HG02943 (cell line): ENCODE data around the gene MYOZ1.
"Not testable (repeated sequence)": the region's sequence is repeated elsewhere in the genome, so short reads cannot be mapped to it uniquely, and the experiment has no call there.

Experiments used
- ATAC-seq: cut with Tn5 transposase; IDR thresholded peaks from one replicate; pipeline ENCODE4 v1.9.1; 2021; ENCODE audit warnings: mild to moderate bottlenecking, low read depth, moderate library complexity; ENCODE audit not compliant: unreplicated experiment

The MYOZ1 gene

DNA sequence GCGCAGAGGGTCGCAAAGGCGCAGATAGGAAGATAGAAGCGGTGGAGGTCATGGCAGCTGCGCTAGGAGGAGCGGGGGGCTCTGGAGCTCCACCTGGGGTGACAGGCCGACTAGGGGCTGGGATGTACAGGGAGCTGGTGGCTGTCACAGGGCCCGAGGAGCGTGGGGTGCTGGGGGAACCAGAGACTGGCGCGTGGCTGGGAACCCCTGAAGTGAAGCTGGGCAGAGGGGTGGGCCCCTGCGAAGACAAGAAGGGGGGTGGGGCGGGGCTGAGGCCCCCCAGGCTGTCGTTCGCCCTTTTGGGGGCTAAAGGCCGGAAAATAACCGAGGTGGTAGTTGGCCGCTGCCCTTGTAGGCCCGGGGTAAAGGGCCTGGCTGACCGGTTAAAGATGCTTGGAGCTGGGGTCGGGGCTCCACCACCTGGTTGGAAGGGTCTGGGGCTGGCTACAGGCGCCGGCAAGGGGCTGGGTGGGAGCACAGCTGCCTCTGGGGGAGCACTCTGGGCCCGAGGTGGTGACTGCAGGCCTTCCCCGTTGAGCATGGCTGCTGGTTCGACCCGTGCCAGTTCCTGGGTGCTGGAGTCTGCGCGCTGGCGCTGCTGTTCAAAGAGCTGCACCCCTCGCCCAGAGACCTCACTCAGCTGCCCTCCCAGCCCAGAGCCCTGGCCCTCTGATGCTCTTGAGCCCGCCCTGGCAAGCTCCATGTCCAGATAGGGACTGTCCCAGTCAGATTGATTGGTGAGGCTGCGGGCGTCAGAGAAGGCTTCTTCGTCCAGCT, 6.8 kb upstream of the MYOZ1 start:
- no peak for ATAC-seq

DNA sequence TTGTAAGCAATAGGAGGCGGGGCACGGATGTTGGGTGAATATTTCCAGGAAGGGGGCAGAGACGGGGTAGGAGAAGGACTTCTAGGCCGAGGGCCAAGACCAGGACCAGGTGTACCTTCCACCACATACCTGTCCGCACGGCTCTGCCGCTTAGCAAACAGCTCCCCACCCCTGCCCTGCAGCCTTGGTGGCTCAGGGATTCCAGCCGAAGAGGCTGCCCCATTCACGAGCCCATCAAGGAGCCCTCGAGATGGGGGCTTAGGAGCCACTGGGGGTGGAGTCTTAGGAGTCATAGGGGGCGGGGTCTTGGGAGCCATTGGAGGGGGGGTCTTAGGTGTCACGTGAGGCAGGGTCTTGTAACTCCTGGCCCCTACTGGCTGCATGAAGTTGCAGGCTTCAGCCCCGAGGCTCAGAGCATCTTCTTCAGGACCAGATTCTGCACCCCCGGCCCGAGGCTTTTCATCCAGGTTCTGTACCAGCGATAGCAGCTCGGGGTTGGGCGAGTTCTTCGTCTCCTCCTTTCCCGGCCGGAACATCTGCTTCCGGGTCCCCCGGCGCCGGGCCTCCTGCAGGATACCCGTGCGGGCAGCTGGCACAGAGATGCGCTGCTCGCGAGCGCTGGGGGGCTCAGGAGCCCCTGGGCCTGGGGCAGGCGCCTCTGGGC, 6.1 kb upstream of the MYOZ1 start:
- no peak for ATAC-seq

DNA sequence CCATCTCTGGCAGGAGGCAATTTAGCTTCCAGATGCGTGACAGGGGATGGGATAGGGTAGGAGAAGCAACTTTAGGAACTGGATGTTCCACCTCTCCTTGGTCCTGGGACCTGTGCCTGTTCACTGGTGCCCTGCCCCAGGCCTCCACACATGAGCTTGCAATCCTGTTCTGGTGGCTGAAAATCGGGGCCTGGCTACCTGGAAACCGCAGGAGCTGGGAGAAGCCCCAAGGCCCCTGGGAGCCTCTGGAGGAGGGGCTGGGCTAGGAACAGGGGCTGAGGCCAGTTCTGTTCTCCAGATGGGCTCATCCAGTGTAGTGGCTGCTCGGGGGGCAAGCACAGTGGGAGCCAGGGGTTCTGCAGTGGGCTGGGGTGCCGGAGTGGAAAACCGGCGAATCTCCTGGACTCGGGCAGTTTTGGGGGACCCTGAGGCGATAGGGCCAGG, 5.3 kb upstream of the MYOZ1 start:
- ATAC-seq: no peak

DNA sequence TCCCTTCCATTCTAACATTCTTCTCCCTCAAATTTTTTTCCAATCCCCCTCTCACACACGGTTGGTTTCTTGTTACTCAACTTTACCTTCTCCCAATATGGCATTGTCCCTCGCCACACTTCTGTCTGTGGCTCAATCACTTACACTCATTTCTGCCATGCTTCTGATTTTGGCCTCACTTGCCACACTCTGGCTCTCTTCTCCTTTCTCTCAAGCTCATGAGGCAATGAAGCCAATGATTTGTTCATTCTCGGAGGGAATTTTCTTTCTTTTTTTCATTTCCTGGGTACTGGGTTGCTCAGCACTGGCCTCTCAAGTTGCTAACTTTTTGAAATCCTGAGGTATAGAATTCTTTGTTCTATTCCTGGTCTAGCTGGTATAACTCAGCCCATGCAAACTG, 4.0 kb upstream of the MYOZ1 start:
- no peak for ATAC-seq

DNA sequence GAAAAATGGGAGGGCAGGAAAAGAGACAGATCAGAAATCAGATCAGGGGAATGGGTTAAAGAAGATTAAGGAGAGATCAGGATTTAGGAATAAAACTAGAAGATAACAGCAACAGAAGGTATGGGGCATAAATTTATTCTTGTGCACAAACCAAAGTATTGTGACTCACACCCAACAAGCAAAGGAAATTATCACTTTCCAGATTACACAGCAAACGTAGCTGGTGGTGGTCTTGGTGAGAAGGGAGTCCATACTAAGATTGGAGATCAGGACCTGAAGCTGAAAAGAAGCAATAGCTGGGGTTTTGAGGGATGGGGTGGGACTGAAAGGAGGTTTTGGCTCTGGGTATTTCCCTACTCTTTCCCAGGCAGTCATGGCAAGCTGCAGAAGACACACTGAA, 3.5 kb upstream of the MYOZ1 start:
- ATAC-seq: no peak

DNA sequence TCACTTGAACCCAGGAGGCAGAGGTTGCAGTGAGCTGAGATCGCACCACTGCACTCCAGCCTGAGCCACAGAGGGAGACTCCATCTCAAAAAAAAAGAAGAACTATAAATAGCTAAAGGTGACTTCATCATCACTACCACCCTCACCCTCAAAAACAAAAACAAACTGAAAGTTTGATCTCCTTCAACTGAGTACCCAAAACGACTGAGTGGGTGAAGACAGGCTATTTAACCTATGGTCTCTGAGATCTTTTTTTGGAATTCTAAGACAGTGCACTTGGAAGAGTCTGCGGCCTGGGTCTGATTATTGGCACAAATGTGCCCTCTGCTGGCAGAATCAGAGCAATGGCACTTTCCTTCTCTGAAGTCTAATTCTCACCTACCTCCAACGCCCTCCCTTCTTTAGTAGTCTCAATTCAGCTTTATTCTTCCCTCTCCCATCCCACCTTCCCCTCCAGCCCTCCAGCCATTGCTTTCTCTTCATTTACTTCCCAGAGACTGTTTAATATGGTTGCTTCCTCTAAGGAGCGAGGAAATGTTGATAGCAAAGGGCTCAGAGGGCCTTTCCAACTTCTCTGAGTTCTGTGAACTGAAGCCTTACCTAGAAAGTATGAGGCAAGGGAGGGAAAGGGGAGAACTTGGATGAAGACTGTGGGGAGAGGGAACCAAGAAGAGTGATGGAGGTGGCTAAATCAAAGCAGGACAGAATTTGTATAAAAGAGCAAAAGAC, 2.9 kb upstream of the MYOZ1 start:
- no peak for ATAC-seq

DNA sequence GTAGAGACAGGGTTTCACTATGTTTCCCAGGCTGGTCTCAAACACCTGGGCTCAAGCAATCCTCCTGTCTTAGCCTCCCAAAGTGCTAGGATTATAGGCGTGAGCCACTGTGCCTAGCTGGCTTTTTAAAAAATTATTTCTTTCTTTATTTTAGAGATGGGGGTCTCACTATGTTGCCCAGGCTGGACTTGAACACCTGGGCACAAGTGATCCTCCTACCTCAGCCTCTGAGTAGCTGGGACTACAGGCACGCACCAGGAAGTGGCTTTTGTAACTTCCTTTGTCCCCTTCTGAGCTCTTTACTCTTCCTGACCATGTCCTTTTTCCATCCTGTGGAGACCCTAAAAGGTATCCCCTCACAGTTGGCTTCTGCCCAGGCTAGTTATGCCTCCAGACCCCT, 2.1 kb upstream of the MYOZ1 start:
- no peak for ATAC-seq

DNA sequence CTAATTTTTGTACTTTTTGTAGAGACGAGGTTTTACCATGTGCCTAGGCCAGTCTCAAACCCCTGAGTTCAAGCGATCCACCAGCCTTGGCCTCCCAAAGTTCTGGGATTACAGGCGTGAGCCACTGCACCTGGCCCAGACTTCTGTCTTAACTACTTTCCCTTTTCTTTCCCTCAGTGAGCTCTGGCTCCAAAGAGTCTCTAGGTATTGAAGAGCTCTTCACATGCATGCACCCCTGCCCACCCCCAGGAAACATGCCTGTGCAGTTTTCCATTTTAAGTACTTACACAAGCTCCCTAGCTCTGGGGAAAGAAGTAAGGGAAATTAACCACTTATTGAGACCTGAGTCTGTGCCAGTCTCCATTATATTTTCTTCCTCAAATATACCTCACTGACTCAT, 2.0 kb downstream of the MYOZ1 start:
- ATAC-seq: no peak

DNA sequence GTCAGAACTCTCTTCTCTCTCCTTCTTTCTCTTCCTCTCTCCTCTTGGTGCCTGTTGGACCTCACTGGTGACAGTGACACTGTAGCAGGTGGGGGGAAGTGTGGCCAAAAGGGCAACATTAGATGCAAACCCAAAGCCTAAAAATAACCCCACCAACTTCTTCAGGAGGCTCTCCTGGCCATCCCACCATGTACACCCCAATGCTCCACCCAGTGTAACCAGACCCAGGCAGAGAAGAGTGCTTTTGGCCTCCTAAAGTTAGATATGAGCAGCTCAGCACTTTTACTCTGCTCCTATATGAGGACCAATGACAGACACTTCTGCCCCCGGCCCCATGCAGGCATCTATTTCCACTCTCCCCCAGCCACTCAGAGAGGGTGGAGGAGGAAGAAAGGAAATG, 5.5 kb downstream of the MYOZ1 start:
- ATAC-seq: no peak

DNA sequence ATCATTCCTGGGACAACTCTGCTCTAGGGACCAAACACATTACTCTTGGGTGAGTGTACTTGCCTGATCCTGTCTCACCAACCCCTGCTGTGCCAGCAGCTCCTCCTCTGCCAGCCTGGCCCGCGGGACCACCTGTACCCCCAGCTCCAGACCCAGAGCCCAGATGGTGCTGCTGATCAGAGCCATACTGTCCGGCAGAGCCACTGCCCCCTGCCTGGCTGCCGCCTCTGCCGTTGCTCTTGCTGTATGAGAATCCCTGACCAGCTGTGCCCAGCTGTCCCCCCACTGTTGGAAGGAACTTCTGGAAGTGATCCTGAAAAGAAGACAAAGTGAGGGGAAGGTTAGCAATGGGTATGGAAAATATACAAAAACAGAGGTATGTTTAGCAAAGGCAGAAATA, 6.9 kb downstream of the MYOZ1 start:
- ATAC-seq: no peak

DNA sequence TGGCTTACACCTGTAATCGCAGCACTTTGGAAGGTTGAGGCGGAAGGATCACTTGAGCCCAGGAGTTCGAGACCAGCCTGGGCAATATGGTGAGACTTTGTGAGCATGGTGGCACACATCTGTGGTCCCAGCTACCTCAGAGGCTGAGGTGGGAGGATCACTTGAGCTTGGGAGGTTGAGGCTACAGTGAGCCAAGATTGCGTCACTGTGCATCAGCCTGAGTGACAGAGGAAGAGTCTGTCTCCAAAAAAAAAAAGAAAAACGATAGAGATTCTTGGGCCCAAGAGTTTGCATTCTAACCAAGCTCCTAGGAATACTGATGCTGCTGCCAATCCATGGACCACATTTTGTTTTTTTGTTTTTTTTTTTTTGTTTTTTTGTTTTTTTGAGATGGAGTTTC, 12.1 kb downstream of the MYOZ1 start:
- ATAC-seq: no peak

DNA sequence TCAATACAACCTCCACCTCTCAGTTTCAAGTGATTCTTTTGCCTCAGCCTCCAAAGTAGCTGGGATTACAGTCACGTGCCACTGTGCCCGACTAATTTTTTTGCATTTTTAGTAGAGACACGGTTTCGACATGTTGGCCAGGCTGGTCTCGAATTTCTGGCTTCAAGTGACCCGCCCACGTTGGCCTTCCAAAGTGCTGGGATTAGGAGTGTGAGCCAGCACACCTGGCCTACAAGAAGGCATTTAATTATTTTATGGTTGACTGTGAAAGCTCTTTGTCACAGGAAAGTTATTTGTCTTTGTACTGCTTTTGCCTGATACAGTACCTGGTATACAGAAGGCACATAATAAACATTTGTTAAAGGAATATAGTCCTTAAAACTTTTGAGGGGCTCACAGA, 12.9 kb downstream of the MYOZ1 start:
- no peak for ATAC-seq

DNA sequence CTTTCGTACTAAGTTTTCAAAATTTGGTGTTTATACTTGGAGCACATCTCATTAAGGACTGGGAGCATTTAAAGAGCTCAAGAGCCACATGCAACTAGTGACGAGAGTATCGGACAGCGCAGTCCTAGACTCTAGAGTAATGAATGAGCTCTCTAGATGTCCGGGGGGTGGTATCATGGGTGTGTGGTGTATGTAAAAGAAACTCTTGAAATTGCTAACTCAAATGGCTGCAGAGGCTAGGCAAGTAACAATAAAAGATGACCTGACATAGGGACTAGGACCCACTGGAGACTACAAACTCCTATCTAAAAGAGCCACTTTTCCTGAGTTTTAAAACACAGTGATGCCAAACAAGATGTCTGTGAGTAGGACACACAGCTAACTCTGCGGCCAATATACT, 14.0 kb downstream of the MYOZ1 start:
- no peak for ATAC-seq

DNA sequence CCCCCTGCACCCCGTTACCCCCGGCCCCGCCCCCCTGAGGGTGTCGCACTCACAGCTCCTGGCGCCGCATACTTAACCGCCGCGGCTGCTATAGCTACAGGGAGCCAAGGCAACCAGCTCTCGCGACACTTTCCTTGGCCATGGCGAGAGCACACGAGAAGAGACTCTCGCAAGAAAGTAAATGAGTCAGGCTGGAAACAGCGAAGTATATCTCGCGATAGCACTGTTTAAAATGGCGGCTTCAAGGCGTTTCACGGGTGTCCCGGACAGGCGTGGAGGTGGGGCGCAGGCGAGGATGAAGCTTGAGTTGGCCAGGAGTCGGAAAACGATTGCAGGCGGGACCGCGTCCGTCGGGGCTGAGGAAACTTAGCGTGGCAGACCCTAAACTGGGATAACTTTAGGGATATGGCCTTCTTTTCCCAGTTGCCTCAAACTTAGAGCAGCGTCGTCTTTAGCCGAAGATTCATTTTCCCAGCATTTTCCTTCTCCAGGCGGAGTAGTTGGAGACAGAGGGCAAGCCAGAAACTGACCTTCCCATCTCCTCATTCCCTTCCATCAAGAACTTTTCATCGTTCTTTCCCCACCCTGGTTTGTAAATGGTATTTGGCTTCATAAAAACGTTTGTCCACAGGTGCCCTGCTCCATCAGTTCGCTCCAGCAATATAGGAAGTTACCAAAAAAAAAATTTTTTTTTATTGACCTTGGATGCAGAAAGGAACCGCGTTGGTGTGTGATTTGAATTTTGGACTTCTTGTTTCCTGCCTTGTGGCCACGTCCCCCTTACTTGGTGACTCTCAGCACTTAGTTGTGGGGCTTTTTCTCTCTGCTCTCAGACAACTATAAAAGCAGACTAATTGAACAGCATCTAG, 15.2 kb downstream of the MYOZ1 start:
- peak; percentile 95 for ATAC-seq

DNA sequence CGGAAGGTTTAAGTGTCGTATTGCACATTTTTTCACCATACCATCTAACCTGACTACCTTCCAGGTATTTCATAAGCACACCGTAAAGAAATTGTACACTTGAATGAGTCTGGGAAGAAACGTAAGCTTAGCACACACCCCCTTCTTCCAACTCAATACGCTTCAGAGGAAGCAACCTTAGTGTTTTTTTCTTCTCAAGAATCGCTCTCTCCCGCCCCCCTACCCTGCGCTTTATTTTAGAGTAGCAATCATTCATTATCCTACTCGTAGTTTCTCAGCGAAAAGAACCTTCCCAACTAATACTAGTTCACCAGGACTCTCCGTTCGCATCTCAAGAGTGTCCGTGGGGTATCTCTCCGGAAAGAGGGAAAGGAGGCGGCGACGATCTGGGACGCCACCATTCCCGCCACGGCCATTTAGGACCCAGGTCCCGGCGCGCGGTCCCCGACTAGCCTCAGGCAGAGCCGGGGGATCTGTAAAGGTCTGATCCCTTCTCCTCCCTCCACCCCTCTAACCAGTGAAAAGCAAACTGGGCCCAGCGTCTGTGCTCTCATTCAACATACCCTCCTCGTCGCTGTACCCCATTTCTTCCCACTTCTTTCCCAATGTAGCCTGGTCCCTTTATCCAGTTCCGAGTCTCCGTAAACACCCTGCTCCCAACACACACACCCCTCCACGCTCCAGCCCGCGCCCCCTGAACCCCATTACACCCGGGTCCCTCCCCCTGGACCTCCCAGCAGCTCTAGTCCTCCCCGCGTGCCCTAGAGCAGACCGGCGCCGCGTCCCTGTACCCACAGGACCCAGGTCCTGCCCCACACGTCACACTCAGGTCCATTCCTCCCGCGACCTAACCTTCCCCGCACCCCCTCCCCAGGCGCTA, 16.0 kb downstream of the MYOZ1 start:
- ATAC-seq: peak; percentile 28

DNA sequence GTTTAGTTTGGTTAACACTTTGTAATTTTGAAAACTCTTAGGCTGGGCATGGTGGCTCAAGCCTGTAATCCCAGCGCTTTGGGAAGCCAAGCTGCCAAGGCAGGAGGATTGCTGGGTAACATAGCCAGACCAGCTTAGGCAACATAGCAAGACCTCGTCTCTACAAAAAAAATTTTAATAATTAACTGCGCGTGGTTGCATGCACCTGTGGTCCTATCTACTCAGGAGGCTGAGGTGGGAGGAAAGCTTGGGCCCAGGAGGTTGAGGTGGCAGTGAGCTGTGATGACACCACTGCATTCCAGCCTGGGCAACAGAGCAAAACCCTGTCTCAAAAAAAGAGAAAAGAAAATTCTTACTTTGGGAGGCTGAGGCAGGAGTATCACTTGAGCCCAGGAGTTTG, 18.2 kb downstream of the MYOZ1 start:
- ATAC-seq: no peak

DNA sequence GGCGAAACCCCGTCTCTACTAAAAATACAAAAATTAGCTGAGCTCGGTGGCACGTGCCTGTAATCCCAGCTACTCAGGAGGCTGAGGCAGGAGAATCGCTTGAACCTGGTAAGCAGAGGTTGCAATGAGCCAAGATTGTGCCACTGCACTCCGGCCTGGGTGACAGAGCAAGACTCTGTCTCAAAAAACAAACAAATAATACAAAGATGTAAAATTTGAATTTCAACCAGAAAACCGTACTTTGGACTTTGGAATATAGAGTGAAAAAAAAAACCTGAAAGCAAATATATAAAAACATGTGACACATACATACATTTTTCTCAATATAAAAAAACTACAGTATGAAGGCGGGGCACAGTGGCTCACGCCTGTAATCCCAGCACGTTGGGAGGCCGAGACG, 20.3 kb downstream of the MYOZ1 start:
- not testable (repeated sequence) for ATAC-seq

DNA sequence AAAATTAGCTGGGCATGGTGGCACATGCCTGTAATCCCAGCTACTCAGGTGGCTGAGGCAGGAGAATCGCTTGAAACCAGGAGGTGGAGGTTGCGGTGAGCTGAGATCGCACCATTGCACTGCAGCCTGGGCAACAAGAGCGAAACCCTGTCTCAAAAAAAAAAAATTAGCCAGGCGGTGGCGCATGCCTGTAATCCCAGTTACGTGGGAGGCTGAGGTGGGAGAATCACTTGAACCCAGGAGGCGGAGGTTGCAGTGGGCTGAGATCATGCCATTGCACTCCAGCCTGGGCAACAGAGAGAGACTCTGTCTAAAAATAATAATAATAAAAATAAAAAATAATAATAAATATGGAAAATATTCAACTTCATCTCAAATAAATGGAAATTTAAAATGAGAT, 24.1 kb downstream of the MYOZ1 start:
- not testable (repeated sequence) for ATAC-seq

DNA sequence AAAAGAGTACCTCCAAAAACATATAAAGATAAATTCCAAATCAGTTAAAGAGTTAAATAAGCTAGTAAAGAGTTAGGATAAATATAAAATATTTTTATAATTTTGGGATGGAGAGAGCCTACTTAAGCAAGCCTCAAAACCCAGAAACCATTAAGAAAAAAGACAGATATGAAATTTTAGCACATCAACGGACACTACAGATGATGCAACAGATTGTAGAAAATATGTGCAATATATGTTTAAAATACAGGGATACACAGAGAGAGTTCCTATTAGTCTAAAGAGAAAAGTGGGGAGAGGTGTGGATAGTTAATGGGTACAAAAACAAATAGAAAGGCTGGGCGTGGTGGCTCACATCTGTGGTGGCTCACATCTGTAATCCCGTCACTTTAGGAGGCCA, 26.6 kb downstream of the MYOZ1 start:
- ATAC-seq: no peak

DNA sequence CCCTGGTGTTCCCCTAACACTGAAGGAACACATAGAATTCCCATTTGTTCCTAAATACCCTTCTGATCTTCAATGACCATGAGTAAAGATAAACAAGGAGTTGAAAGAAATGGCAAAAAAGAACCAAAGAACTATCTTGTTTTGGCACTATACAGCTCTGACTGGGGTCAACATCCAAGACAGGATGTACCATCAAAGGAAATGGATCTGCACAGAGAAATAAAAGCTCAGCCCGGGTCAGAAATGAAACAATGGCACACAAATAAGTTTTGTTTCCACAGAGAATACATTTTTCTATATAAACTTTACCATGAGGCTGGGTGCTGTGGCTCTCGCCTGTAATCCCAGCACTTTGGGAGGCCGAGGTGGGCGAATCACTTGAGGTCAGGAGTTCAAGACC, 32.2 kb downstream of the MYOZ1 start:
- no peak for ATAC-seq
